Gastrocnemius medialis (tissue), 4 donors: Measurements from ENCODE around the gene TSC22D4. TPM values are rescaled to one million over a fixed set of nuclear protein-coding genes. Genes with fewer than 3 reads are reported as not detected.
"Not testable (repeated sequence)": the region's sequence is repeated elsewhere in the genome, so short reads cannot be mapped to it uniquely, and the experiment has no call there.

Source experiments
- ATAC-seq, 2 donors: fragments of 150-250 bp; one replicate each; pipeline ENCODE4 v1.9.1; 2016
- DNase-seq, 2 donors: peaks; one replicate each; pipeline ENCODE4 v3.0.0-alpha.2; 2019
- H3K27ac ChIP-seq, 4 donors: fragments of 200-600 bp; sonication (generic); 1 replicate in 1 of 4; 2 replicates in 3 of 4; pipeline ENCODE4 v1.5.1; 2016 to 2018; ENCODE audit warnings: mild to moderate bottlenecking in 2 of 4, moderate library complexity in 1 of 4
- H3K27me3 ChIP-seq, 3 donors: fragments of 200-600 bp; sonication (generic) in 2 of 3; 1 replicate in 1 of 3; 2 replicates in 2 of 3; pipeline versions ENCODE4 v1.5.1 to v1.6.0; 2016 to 2019; ENCODE audit warnings: mild to moderate bottlenecking in 1 of 3, moderate library complexity in 1 of 3
- H3K36me3 ChIP-seq, 2 donors: fragments of 200-600 bp; sonication (generic) in 1 of 2; one replicate each; pipeline ENCODE4 v1.5.1; 2017 to 2018
- H3K4me1 ChIP-seq, 2 donors: fragments of 200-600 bp; sonication (generic) in 1 of 2; one replicate each; pipeline ENCODE4 v1.5.1; 2016 to 2017; ENCODE audit warnings: mild to moderate bottlenecking in 2 of 2
- H3K4me3 ChIP-seq, 4 donors: fragments of 200-600 bp; sonication (generic) in 3 of 4; 1 replicate in 1 of 4; 2 replicates in 3 of 4; pipeline ENCODE4 v1.5.1; 2016 to 2019; ENCODE audit warnings: mild to moderate bottlenecking in 2 of 4
- H3K9me3 ChIP-seq, 3 donors: fragments of 200-600 bp; sonication (generic) in 2 of 3; 1 replicate in 1 of 3; 2 replicates in 2 of 3; pipeline ENCODE4 v1.5.1; 2016 to 2019
- CTCF ChIP-seq, 5 experiments: fragments of 450-650 bp in 3 of 5; fragments of 200-600 bp in 2 of 5; sonication (generic) in 2 of 5; IDR thresholded peaks in 4 of 5; conservative IDR thresholded peaks in 1 of 5; 1 replicate in 4 of 5; 2 replicates in 1 of 5; pipeline ENCODE4 v1.5.1; 2016 to 2019; ENCODE audit warnings: antibody characterized with exemption in 5 of 5, mild to moderate bottlenecking in 3 of 5, moderate library complexity in 3 of 5
- POLR2A ChIP-seq, 2 donors: fragments of 450-650 bp; IDR thresholded peaks; one replicate each; pipeline ENCODE4 v1.6.1; 2017; ENCODE audit warnings: antibody characterized with exemption in 2 of 2, mild to moderate bottlenecking in 2 of 2, moderate library complexity in 2 of 2
- in situ Hi-C, 4 donors: fragments of 200-750 bp; cut with MboI; loops; one replicate each; pipeline versions ENCODE4 v1.15.0 to v1.8.0; 2017; ENCODE audit warnings: low sequenced_read_pairs in 4 of 4
- intact Hi-C: fragments of 100-400 bp; cut with DNase I; formaldehyde crosslinking; loops from one replicate; pipeline ENCODE4 v1.15.1; 2023; ENCODE audit warnings: low total_unique reads
- total RNA-seq, 4 donors: library from RNA; depleted of rRNA; stranded (reverse); fragments of >200 nt; gene quantifications; one replicate each; pipeline versions ENCODE4 v1.1.0 to v1.2.3, GENCODE V29; 2016

The TSC22D4 gene
- total RNA-seq, 4 donors from 2014 or later, result 14.3 to 25.5 (median 21.2) TPM

GRCh38 chr7:100444311-100445278, 34.4 kb downstream of the TSC22D4 start:
- DNase-seq (peak in 1 of 2 donors; percentile 8), ATAC-seq (peak; percentile 63 to 71)
- in situ Hi-C loops (loop anchor here in 1 of 4 donors (25.0 kb wide), 1 partner anchor 418 kb away; the partner anchor contains the start of genes SLC12A9 and TRIP6), intact Hi-C loops (no loop called here)
- Histone ChIP-seq H3K27me3 (no peaks in the 10 kb centered on the region), H3K36me3 (no peaks in the 10 kb centered on the region), H3K27ac (peak overlapping the region; percentile 63 to 74 (median 65)), H3K9me3 (no peaks in the 10 kb centered on the region), H3K4me1 (no peaks in the 10 kb centered on the region), H3K4me3 (no peak overlapping the region)
- no peak for TF ChIP-seq CTCF (IDR thresholded peaks at IDR 0.05 in 4 of 5, conservative IDR thresholded peaks at IDR 0.05 in 1 of 5)
- TF ChIP-seq POLR2A (IDR thresholded peaks at IDR 0.05), result peak in 1 of 2 donors; percentile 5

GRCh38 chr7:100443096-100443840, 35.7 kb downstream of the TSC22D4 start:
- intact Hi-C loops, result no loop called here
- Histone ChIP-seq H3K27me3 (no peaks in the 10 kb centered on the region), H3K9me3 (no peaks in the 10 kb centered on the region), H3K4me1 (no peaks in the 10 kb centered on the region), H3K36me3 (no peaks in the 10 kb centered on the region), H3K27ac (peak overlapping the region; percentile 63 to 74 (median 65)), H3K4me3 (no peak overlapping the region)
- TF ChIP-seq CTCF (IDR thresholded peaks at IDR 0.05 in 4 of 5, conservative IDR thresholded peaks at IDR 0.05 in 1 of 5) (no peak), POLR2A (IDR thresholded peaks at IDR 0.05) (no peak)
- DNase-seq, result peak in 1 of 2 donors; percentile 9
- in situ Hi-C loops, result loop anchor here in 1 of 4 donors (25.0 kb wide), 1 partner anchor 419 kb away; the partner anchor contains the start of genes SLC12A9 and TRIP6
- no peak for ATAC-seq

GRCh38 chr7:100441641-100442535, 37.1 kb downstream of the TSC22D4 start:
- Histone ChIP-seq H3K9me3 (no peaks in the 10 kb centered on the region), H3K4me3 (no peak overlapping the region), H3K27ac (no peak overlapping the region), H3K36me3 (no peaks in the 10 kb centered on the region), H3K4me1 (no peaks in the 10 kb centered on the region), H3K27me3 (no peaks in the 10 kb centered on the region)
- ATAC-seq, result no peak
- DNase-seq, result peak in 1 of 2 donors; percentile 8
- intact Hi-C loops (no loop called here), in situ Hi-C loops (loop anchor here in 1 of 4 donors (25.0 kb wide), 1 partner anchor 420 kb away; the partner anchor contains the start of genes SLC12A9 and TRIP6)
- no peak for TF ChIP-seq CTCF (IDR thresholded peaks at IDR 0.05 in 4 of 5, conservative IDR thresholded peaks at IDR 0.05 in 1 of 5)
- TF ChIP-seq POLR2A (IDR thresholded peaks at IDR 0.05), result no peak

GRCh38 chr7:100439244-100439643, 39.8 kb downstream of the TSC22D4 start:
- H3K9me3 ChIP-seq, H3K4me3 ChIP-seq, intact Hi-C loops, H3K27ac ChIP-seq, ATAC-seq, H3K27me3 ChIP-seq, H3K36me3 ChIP-seq: not testable (repeated sequence)
- peaks cover 12% of the 10 kb centered on the region in 2 donors for H3K4me1 ChIP-seq
- in situ Hi-C loops, result loop anchor here in 1 of 4 donors (25.0 kb wide), 1 partner anchor 423 kb away; the partner anchor contains the start of genes SLC12A9 and TRIP6
- peak in 1 of 2 donors; percentile 4 for DNase-seq

- H3K9me3 ChIP-seq, H3K27ac ChIP-seq, ATAC-seq, H3K36me3 ChIP-seq, H3K4me3 ChIP-seq, H3K27me3 ChIP-seq, intact Hi-C loops: not testable (repeated sequence)
- H3K4me1 ChIP-seq, result peaks cover 12% of the 10 kb centered on the region in 2 donors
- in situ Hi-C loops, result loop anchor here in 1 of 4 donors (25.0 kb wide), 1 partner anchor 424 kb away; the partner anchor contains the start of genes SLC12A9 and TRIP6
- peak in 1 of 2 donors; percentile 3 for DNase-seq
Observed at GRCh38 chr7:100438731-100439130, 40.3 kb downstream of the TSC22D4 start.
